ENCODE measurements around the gene PLEKHG4.

Gene PLEKHG4

DNA sequence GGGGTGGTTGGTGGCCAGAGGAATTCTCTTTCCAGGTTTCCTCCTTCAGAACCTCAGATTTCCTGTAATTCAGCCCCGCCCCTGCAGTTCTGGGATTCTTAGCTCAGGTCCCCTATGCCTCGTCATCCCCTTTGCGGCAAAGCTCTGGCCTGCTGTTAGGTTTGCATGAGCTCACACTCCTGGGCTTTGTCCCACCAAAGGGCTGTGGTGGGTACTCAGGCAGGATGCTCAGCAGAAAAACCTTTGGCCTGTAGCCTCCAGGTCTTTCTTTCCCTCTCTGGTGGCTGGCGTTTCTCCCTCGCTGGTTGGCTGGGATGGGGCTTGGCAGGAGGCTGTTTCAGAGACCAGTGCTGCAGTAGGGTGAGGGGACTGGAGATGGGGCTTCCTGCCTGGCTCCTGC is 9.6 kb upstream of the PLEKHG4 start:
- H3K4me1 ChIP-seq (ENCODE audit: control insufficient read depth, insufficient read depth, low read length) = peaks cover 2% of the 10 kb centered on the region
- H3K27me3 ChIP-seq (ENCODE audit: control insufficient read depth in 1 of 2, insufficient read depth in 2 of 2, low read length in 2 of 2) = peaks cover 0 to 3% of the 10 kb centered on the region in 2 donors
- no peaks in the 10 kb centered on the region for H3K9me3 ChIP-seq (ENCODE audit: control insufficient read depth in 2 of 2, low read length in 2 of 2)
- H3K9ac ChIP-seq (ENCODE audit: low read length in 2 of 2) = no peak overlapping the region
- H3K27ac ChIP-seq (ENCODE audit: low read length) = no peak overlapping the region
- H3K36me3 ChIP-seq (ENCODE audit: control insufficient read depth in 2 of 2, insufficient read depth in 2 of 2, low read length in 2 of 2) = no peaks in the 10 kb centered on the region
- H3K4me3 ChIP-seq (ENCODE audit: low read length in 2 of 2) = no peak overlapping the region

DNA sequence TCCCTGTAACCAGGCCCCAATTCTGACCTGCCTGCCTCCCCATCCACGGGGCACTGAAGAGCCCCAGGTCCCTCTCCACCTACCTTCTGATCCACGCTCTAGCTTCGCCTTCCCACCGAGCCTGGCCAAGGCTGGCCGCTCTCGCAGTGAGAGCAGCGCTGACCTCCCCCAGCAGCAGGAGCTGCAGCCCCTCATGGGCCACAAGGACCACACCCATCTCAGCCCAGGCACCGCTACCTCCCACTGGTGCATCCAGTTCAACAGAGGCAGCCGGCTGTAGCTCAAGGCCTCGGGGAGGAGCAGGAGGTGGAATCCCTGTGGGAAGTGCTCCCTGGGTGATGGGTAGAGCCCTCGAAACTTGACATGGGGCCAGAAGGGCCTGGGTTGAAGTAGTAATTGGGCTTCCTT is 8.4 kb upstream of the PLEKHG4 start:
- H3K4me3 ChIP-seq (ENCODE audit: low read length in 2 of 2) = no peak overlapping the region
- H3K9me3 ChIP-seq (ENCODE audit: control insufficient read depth in 2 of 2, low read length in 2 of 2) = no peaks in the 10 kb centered on the region
- H3K27ac ChIP-seq (ENCODE audit: low read length) = no peak overlapping the region
- H3K36me3 ChIP-seq (ENCODE audit: control insufficient read depth in 2 of 2, insufficient read depth in 2 of 2, low read length in 2 of 2) = peaks cover 0 to 2% of the 10 kb centered on the region in 2 donors
- peaks cover 0 to 3% of the 10 kb centered on the region in 2 donors for H3K27me3 ChIP-seq (ENCODE audit: control insufficient read depth in 1 of 2, insufficient read depth in 2 of 2, low read length in 2 of 2)
- peaks cover 2% of the 10 kb centered on the region for H3K4me1 ChIP-seq (ENCODE audit: control insufficient read depth, insufficient read depth, low read length)
- no peak overlapping the region for H3K9ac ChIP-seq (ENCODE audit: low read length in 2 of 2)

DNA sequence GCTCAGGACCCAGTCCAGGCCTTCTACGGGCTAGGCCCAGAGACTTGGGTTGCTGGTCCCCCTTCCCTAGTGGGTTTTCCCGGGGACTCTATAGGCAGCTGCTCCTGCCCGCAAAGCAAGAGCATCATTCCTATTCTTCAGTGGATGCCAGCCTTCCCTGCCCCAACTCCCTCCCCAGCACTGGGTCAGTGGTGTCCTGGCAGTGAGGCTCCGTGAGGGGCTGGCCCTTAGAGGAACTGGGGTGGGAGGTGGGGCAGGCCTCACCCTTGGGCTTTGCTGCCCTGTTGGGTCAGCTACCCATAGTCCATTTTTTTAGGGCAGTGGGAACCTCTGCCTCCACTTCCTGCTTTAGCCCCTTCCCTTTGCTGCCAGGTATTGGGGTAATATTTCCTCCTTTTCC is 7.9 kb upstream of the PLEKHG4 start:
- Histone ChIP-seq H3K4me1 (ENCODE audit: control insufficient read depth, insufficient read depth, low read length) (peaks cover 2% of the 10 kb centered on the region), H3K36me3 (ENCODE audit: control insufficient read depth in 2 of 2, insufficient read depth in 2 of 2, low read length in 2 of 2) (peaks cover 0 to 2% of the 10 kb centered on the region in 2 donors), H3K9ac (ENCODE audit: low read length in 2 of 2) (no peak overlapping the region), H3K4me3 (ENCODE audit: low read length in 2 of 2) (no peak overlapping the region), H3K27me3 (ENCODE audit: control insufficient read depth in 1 of 2, insufficient read depth in 2 of 2, low read length in 2 of 2) (peaks cover 0 to 3% of the 10 kb centered on the region in 2 donors), H3K9me3 (ENCODE audit: control insufficient read depth in 2 of 2, low read length in 2 of 2) (no peaks in the 10 kb centered on the region), H3K27ac (ENCODE audit: low read length) (no peak overlapping the region)

DNA sequence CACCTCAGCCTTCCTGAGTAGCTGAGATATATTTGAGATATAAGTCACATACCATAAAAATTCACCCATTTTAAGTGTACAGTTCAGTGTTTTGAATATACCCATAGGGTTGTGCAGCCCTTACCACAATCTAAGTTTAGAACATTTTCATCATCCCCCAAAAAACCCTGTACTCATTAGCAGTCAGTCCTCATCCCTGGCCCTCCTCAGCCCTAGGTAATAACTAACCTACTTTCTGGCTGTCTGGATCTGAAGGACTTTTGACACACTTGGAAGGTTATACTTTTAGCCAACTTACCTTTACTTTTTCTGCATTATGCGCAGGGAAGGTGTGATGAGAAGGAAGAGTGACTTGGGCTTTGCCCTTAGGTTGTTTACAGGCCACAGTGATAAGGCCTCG is 4.0 kb upstream of the PLEKHG4 start:
- Histone ChIP-seq H3K4me3 (ENCODE audit: low read length in 2 of 2) (no peak overlapping the region), H3K36me3 (ENCODE audit: control insufficient read depth in 2 of 2, insufficient read depth in 2 of 2, low read length in 2 of 2) (peaks cover 0 to 2% of the 10 kb centered on the region in 2 donors), H3K9ac (ENCODE audit: low read length in 2 of 2) (no peak overlapping the region), H3K9me3 (ENCODE audit: control insufficient read depth in 2 of 2, low read length in 2 of 2) (no peaks in the 10 kb centered on the region), H3K27ac (ENCODE audit: low read length) (no peak overlapping the region), H3K4me1 (ENCODE audit: control insufficient read depth, insufficient read depth, low read length) (peaks cover 21% of the 10 kb centered on the region), H3K27me3 (ENCODE audit: control insufficient read depth in 1 of 2, insufficient read depth in 2 of 2, low read length in 2 of 2) (no peaks in the 10 kb centered on the region)

DNA sequence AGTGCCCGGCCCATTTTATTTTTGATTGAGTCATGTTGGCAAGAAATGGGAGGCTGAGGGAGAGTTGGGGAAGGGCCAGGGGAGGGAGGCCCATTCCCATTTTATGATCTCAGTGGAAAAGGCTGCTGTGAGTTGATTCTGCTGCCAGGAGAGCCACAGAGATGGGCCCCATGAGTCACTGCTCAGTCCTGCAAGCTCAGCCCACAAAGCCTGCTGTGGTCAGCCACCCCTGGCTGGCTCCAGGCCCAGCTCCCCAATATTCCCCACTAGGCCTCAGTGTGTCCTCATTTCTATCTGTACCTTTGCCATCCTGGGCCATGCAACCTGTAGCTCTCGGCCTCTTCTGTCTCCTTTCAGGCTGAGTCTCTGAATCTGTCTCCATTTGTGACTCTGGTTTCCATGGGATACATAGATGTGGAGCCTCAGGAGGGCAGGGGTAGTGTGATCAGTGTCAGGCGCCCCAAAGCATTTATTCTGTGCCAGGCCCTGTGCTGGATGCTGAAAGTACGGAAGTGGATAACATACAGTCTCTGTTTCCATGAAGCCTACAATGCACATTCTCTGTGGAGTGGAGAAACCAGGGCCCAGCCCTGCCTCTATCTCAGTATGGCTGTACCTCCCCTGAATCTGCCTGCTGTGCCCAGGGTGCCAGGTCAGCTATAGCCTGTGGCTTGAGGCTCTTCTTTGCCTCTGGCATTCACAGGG is 1.9 kb upstream of the PLEKHG4 start:
- no peaks in the 10 kb centered on the region for H3K27me3 ChIP-seq (ENCODE audit: control insufficient read depth in 1 of 2, insufficient read depth in 2 of 2, low read length in 2 of 2)
- no peak overlapping the region for H3K27ac ChIP-seq (ENCODE audit: low read length)
- H3K4me3 ChIP-seq (ENCODE audit: low read length in 2 of 2) = no peak overlapping the region

DNA sequence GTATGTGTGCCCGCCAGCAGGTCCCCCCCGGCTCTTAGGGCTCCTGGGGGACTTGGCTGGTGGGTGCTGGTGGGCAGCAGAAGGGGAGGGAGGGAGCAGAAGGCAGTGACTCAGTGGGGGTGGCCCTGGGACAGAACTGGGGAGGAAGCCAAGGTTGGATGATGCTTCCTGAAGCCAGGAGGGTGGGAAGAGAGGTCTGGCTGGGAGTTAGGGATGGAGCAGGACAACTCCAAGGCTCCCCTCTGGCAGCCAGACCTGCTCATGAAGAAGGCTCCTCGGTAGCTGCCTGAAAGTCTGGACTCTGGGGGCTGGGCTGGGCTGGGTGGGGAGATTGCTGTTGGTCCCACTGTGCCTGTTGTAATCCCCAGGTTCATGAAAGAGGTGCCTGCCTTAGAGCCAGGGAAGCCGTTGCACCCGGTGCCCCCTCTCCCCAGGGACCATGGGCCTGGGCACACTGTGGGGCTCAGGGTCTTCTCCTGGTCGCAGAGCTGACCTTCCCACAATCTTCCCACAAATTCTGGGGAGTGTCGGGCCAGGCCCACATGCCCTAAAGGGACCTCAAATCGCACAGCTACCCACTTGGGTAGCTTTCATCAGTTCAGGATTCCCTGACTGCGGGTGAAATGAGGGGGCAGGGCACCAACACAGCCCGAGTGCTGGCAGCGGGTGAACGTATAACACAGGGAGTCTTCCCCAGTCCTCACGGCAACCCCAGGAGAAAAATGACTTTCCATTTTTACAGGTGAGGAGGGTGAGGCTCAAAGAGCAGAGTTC is 1.1 kb upstream of the PLEKHG4 start:
- Histone ChIP-seq H3K4me1 (ENCODE audit: control insufficient read depth, insufficient read depth, low read length) (peaks cover 21% of the 10 kb centered on the region), H3K36me3 (ENCODE audit: control insufficient read depth in 2 of 2, insufficient read depth in 2 of 2, low read length in 2 of 2) (peaks cover 0 to 2% of the 10 kb centered on the region in 2 donors), H3K4me3 (ENCODE audit: low read length in 2 of 2) (peak overlapping the region; percentile 40 to 72), H3K9me3 (ENCODE audit: control insufficient read depth in 2 of 2, low read length in 2 of 2) (no peaks in the 10 kb centered on the region), H3K9ac (ENCODE audit: low read length in 2 of 2) (peak overlapping the region in 1 of 2 donors; percentile 42), H3K27ac (ENCODE audit: low read length) (no peak overlapping the region), H3K27me3 (ENCODE audit: control insufficient read depth in 1 of 2, insufficient read depth in 2 of 2, low read length in 2 of 2) (no peaks in the 10 kb centered on the region)

More for the DNA sequence above, 1.9 kb upstream of the PLEKHG4 start:
- Histone ChIP-seq H3K4me1 (ENCODE audit: control insufficient read depth, insufficient read depth, low read length) (peaks cover 21% of the 10 kb centered on the region), H3K9ac (ENCODE audit: low read length in 2 of 2) (no peak overlapping the region), H3K36me3 (ENCODE audit: control insufficient read depth in 2 of 2, insufficient read depth in 2 of 2, low read length in 2 of 2) (peaks cover 0 to 2% of the 10 kb centered on the region in 2 donors), H3K9me3 (ENCODE audit: control insufficient read depth in 2 of 2, low read length in 2 of 2) (no peaks in the 10 kb centered on the region)

DNA sequence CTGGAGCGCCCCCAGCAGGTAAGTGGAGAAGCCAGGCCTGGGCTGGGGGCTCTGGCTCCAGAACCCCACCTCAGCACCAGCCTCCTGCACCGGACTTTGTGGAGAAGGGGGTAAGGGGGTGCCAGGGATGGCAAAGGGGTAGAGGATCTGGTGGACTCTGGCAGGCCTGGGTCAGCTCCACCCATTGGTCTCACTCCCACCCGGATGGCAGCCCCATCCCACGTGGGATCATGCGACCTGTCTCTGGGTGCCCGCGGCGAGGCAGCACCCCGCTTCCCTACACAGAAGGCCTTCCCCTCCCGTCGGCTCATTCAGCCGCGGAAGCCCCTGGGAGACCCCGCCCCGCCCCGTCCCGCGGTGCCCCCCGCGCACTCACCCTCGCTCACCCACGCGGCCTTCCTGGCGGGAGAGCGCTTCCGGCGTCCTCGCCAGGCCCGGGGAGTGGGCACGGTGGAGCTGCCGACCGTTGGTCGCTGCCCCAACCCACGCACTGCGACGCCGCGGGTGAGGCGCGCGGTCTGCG is 498 bp upstream of the PLEKHG4 start:
- Histone ChIP-seq H3K4me3 (ENCODE audit: low read length in 2 of 2) (peak overlapping the region; percentile 40 to 72), H3K4me1 (ENCODE audit: control insufficient read depth, insufficient read depth, low read length) (peaks cover 21% of the 10 kb centered on the region), H3K36me3 (ENCODE audit: control insufficient read depth in 2 of 2, insufficient read depth in 2 of 2, low read length in 2 of 2) (peaks cover 0 to 2% of the 10 kb centered on the region in 2 donors), H3K9ac (ENCODE audit: low read length in 2 of 2) (peak overlapping the region in 1 of 2 donors; percentile 42), H3K9me3 (ENCODE audit: control insufficient read depth in 2 of 2, low read length in 2 of 2) (no peaks in the 10 kb centered on the region), H3K27me3 (ENCODE audit: control insufficient read depth in 1 of 2, insufficient read depth in 2 of 2, low read length in 2 of 2) (no peaks in the 10 kb centered on the region), H3K27ac (ENCODE audit: low read length) (no peak overlapping the region)

DNA sequence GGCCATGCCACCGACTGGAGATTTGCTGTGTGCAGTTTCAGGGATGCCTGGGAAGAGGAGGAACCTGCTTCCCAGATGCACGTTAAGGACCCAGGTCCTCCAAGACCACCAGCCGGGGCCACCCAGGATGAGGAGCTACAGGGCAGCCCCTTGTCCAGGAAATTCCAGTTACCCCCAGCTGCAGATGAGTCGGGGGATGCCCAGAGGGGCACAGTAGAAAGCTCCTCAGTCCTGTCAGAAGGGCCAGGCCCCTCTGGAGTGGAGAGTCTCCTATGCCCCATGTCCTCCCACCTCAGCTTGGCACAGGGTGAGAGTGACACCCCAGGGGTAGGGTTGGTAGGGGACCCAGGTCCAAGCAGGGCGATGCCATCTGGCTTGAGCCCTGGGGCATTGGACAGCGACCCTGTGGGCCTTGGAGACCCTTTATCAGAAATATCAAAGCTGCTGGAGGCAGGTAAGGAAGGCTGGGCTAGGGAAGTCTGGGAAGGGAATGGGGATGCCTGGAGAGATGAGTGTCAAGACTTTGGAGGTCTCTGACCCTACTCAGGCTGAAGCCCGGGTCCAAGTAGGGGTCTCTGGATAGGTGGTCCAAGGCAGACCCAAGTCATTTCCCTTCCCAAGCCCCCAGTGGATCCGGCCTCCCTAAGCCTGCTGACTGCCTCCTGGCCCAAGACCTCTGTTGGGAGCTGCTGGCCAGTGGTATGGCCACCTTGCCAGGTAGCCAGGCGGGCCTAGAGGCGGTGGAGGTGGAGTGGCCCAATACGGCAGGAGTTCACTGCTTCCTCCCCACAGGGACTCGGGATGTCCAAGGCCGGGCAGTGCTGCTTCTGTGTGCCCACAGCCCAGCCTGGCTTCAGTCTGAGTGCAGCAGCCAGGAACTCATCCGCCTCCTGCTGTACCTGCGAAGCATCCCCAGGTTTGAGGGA is 1.0 kb downstream of the PLEKHG4 start:
- Histone ChIP-seq H3K9ac (ENCODE audit: low read length in 2 of 2) (no peak overlapping the region), H3K27ac (ENCODE audit: low read length) (no peak overlapping the region), H3K4me1 (ENCODE audit: control insufficient read depth, insufficient read depth, low read length) (peaks cover 21% of the 10 kb centered on the region), H3K9me3 (ENCODE audit: control insufficient read depth in 2 of 2, low read length in 2 of 2) (no peaks in the 10 kb centered on the region), H3K27me3 (ENCODE audit: control insufficient read depth in 1 of 2, insufficient read depth in 2 of 2, low read length in 2 of 2) (no peaks in the 10 kb centered on the region), H3K36me3 (ENCODE audit: control insufficient read depth in 2 of 2, insufficient read depth in 2 of 2, low read length in 2 of 2) (peaks cover 0 to 1% of the 10 kb centered on the region in 2 donors), H3K4me3 (ENCODE audit: low read length in 2 of 2) (no peak overlapping the region)

DNA sequence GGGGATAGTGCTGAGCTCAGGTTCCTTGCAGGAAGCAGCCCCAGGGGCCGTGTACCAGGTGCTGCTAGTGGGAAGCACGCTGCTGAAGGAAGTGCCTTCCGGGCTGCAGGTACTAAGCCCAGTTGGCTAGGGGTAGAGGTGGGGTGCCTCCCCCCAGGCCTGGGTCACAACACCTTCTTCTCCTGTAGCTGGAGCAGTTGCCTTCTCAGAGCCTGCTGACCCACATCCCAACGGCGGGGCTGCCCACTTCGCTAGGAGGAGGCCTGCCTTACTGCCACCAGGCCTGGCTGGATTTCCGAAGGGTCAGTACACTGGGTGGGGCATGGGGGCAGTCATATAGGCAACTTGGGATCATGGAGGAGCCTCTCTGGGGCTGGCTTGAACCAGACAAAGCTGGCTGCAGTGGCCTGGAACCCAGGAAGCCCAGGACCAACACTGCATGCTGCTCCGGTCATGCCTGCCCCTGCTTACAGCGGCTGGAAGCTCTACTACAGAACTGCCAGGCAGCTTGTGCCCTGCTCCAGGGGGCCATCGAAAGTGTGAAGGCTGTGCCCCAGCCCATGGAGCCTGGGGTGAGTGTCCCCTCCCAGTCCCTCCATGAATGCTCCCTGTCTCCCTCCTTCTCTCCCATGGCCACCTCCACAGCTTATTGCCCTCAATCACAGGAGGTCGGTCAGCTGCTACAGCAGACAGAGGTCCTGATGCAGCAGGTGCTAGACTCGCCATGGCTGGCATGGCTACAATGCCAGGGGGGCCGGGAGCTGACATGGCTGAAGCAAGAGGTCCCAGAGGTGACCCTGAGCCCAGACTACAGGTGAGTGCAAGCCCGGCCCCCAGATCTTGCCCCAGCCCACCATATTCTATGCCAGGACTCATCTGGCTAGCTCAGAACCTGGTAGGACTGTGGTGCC is 2.5 kb downstream of the PLEKHG4 start:
- H3K4me1 ChIP-seq (ENCODE audit: control insufficient read depth, insufficient read depth, low read length) = peaks cover 21% of the 10 kb centered on the region
- H3K9ac ChIP-seq (ENCODE audit: low read length in 2 of 2) = no peak overlapping the region
- H3K4me3 ChIP-seq (ENCODE audit: low read length in 2 of 2) = no peak overlapping the region
- H3K36me3 ChIP-seq (ENCODE audit: control insufficient read depth in 2 of 2, insufficient read depth in 2 of 2, low read length in 2 of 2) = no peaks in the 10 kb centered on the region
- no peaks in the 10 kb centered on the region for H3K9me3 ChIP-seq (ENCODE audit: control insufficient read depth in 2 of 2, low read length in 2 of 2)
- no peaks in the 10 kb centered on the region for H3K27me3 ChIP-seq (ENCODE audit: control insufficient read depth in 1 of 2, insufficient read depth in 2 of 2, low read length in 2 of 2)
- no peak overlapping the region for H3K27ac ChIP-seq (ENCODE audit: low read length)
